CD4-positive, CD25-positive, alpha-beta regulatory T cell (primary cell): Measurements from ENCODE around the gene MTMR3. TPM values are rescaled to one million over a fixed set of nuclear protein-coding genes. Genes with fewer than 3 reads are reported as not detected.
A peak's percentile ranks its signal among the peaks of the same experiment; 100 is the strongest.

Experiments used
- ATAC-seq, 2 donors: fragments of 150-1000 bp; cut with Tn5 transposase; one replicate each; pipeline ENCODE4 v1.10.0; 2021; ENCODE audit warnings: low read depth in 2 of 2, moderate number of reproducible peaks in 2 of 2, moderate library complexity in 1 of 2
- DNase-seq, 3 donors: peaks; one replicate each; pipeline versions ENCODE4 v3.0.0 to v3.0.0-alpha.2; 2012 to 2022; ENCODE audit warnings: mixed read lengths in 1 of 3
- H3K27ac ChIP-seq: one replicate; pipeline ENCODE4 v1.7.0; 2013; ENCODE audit warnings: mild to moderate bottlenecking, low read length; ENCODE audit not compliant: insufficient read depth, poor library complexity, severe bottlenecking
- H3K27me3 ChIP-seq: one replicate; pipeline ENCODE4 v1.7.0; 2013; ENCODE audit warnings: low read length; ENCODE audit not compliant: control insufficient read depth, insufficient read depth
- H3K36me3 ChIP-seq: one replicate; pipeline ENCODE4 v1.7.0; 2013; ENCODE audit warnings: mild to moderate bottlenecking, low read length, moderate library complexity; ENCODE audit not compliant: control insufficient read depth, insufficient read depth
- H3K4me1 ChIP-seq: 2 replicates; pipeline ENCODE4 v1.7.0; 2013; ENCODE audit warnings: mild to moderate bottlenecking, low read length; ENCODE audit not compliant: insufficient read depth, control insufficient read depth, poor library complexity, severe bottlenecking
- H3K4me3 ChIP-seq: one replicate; pipeline ENCODE4 v1.7.0; 2013; ENCODE audit warnings: low read depth, mild to moderate bottlenecking, low read length, moderate library complexity
- H3K9me3 ChIP-seq, 2 experiments: 1 replicate in 1 of 2; 2 replicates in 1 of 2; pipeline ENCODE4 v1.7.0; 2013; ENCODE audit warnings: low read length in 2 of 2, mild to moderate bottlenecking in 1 of 2, moderate library complexity in 1 of 2; ENCODE audit not compliant: control insufficient read depth in 2 of 2
- H3K27ac Mint-ChIP-seq, 3 donors: one replicate each; pipeline ENCODE4 v1.8.0; 2020 to 2022; ENCODE audit warnings: mild to moderate bottlenecking in 3 of 3, mixed read lengths in 3 of 3, moderate library complexity in 2 of 3
- H3K27me3 Mint-ChIP-seq: one replicate; pipeline ENCODE4 v1.8.0; 2022; ENCODE audit warnings: mild to moderate bottlenecking, mixed read lengths
- H3K36me3 Mint-ChIP-seq: one replicate; pipeline ENCODE4 v1.8.0; 2020; ENCODE audit warnings: mixed read lengths
- H3K4me1 Mint-ChIP-seq, 4 donors: one replicate each; pipeline ENCODE4 v1.8.0; 2020 to 2022; ENCODE audit warnings: mixed read lengths in 4 of 4, mild to moderate bottlenecking in 1 of 4
- H3K4me3 Mint-ChIP-seq, 4 donors: one replicate each; pipeline ENCODE4 v1.8.0; 2020 to 2022; ENCODE audit warnings: mild to moderate bottlenecking in 4 of 4, mixed read lengths in 4 of 4, moderate library complexity in 3 of 4
- H3K9me3 Mint-ChIP-seq, 7 donors: one replicate each; pipeline ENCODE4 v1.8.0; 2020 to 2022; ENCODE audit warnings: mixed read lengths in 7 of 7, mild to moderate bottlenecking in 3 of 7, moderate library complexity in 2 of 7
- polyA plus RNA-seq, 4 donors: library from polyadenylated mRNA; unstranded; fragments of 300-500 nt; fragmentation: Illumina TruSeq; gene quantifications; one replicate each; pipeline ENCODE4 v1.2.3, GENCODE V29; 2021
- total RNA-seq: library from RNA; stranded (reverse); gene quantifications from one replicate; pipeline ENCODE4 v1.2.3, GENCODE V29; 2022

Gene MTMR3
- total and polyA plus RNA-seq, 5 donors from 2014 or later = 14.3 to 64.4 (median 19.1) TPM

DNA sequence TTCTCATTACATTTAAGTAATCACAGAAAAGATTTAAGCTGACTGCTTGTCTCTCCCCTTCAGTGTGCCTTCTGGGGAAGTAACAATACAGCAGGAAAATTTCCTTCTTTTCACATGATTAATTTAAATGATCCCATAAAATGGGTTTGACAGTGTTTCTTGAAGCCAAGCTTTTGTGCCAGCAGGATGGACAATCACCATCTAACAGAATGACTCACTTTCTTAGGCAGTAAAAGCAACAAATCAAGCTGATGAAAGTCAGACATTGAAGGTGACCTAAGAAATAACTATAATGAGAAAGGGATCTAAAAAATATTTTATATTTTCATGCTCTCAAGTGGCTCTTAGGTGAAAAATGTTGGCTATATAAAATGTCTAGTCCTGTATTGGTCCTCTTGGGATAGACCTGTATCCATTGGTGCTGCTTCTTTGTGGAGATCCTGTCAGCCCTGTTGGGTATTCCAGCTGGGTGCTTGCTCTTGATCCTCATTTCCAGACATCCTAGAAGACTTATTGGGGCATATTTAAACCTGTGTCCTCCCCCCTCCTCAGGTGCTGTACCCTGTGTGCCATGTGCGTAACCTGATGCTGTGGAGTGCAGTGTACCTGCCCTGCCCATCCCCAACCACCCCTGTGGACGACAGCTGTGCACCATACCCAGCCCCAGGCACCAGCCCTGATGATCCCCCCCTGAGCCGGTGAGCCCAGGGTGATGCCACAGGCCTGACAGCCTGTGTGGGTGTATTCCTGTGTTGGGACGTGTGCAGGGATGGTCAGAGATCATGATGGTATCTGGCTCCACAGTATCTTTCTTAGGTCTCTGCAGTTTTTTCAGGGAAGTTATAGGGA is 134.6 kb downstream of the MTMR3 start:
- Mint-ChIP-seq H3K27me3 (no peaks in the 10 kb centered on the region), H3K9me3 (peaks cover 0 to 2% (median 0%) of the 10 kb centered on the region in 7 donors), H3K4me1 (peaks cover 0 to 2% (median 0%) of the 10 kb centered on the region in 4 donors), H3K27ac (no peak overlapping the region), H3K4me3 (no peak overlapping the region), H3K36me3 (peaks cover 54% of the 10 kb centered on the region)
- no peak for DNase-seq
- ATAC-seq = no peak
- Histone ChIP-seq H3K4me3 (no peak overlapping the region), H3K36me3 (peaks cover 96% of the 10 kb centered on the region), H3K4me1 (no peaks in the 10 kb centered on the region), H3K27me3 (no peaks in the 10 kb centered on the region), H3K27ac (no peak overlapping the region), H3K9me3 (no peaks in the 10 kb centered on the region)

DNA sequence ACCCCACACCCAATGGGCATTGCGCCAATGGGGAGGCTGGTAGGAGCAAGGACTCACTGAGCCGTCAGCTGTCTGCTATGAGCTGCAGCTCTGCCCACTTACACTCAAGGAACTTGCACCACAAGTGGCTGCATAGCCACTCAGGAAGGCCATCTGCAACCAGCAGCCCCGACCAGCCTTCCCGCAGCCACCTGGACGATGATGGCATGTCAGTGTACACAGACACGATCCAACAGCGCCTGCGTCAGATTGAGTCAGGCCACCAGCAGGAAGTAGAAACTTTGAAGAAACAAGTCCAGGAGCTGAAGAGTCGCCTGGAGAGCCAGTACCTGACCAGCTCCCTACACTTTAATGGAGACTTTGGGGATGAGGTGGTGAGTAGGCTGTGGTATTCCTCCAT is 137.5 kb downstream of the MTMR3 start:
- DNase-seq (no peak), ATAC-seq (no peak)
- Histone ChIP-seq H3K36me3 (peaks cover 98% of the 10 kb centered on the region), H3K27me3 (no peaks in the 10 kb centered on the region), H3K9me3 (no peaks in the 10 kb centered on the region), H3K4me3 (no peak overlapping the region), H3K27ac (no peak overlapping the region), H3K4me1 (no peaks in the 10 kb centered on the region)
- Mint-ChIP-seq H3K27me3 (no peaks in the 10 kb centered on the region), H3K36me3 (peaks cover 57% of the 10 kb centered on the region), H3K27ac (no peak overlapping the region), H3K9me3 (peaks cover 0 to 2% (median 0%) of the 10 kb centered on the region in 7 donors), H3K4me3 (no peak overlapping the region), H3K4me1 (peaks cover 0 to 2% (median 0%) of the 10 kb centered on the region in 4 donors)

DNA sequence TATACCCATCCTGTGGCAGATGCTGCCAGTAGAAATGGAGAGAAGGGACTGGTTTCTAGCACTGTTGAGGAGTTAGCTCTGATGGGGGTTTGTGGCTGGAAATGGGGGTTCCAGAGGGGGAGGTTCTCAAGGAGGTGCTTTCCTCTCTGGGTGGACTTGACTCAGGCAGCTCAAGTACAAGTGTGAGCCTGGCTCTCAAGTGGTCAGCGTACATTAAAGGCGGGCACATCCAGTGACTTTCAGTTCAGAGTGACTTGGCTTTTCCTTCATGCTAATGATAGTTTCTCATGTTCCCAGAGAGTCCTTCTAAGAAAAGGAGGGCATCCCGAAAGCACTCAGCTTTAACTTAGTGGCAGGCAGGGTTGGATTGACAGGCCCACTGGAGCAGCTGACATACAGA is 138.4 kb downstream of the MTMR3 start:
- H3K4me3 ChIP-seq = no peak overlapping the region
- ATAC-seq = no peak
- H3K4me3 Mint-ChIP-seq = no peak overlapping the region
- DNase-seq = no peak
- H3K9me3 Mint-ChIP-seq = no peaks in the 10 kb centered on the region
- H3K36me3 Mint-ChIP-seq = peaks cover 55% of the 10 kb centered on the region
- H3K27ac ChIP-seq = no peak overlapping the region
- H3K9me3 ChIP-seq = no peaks in the 10 kb centered on the region
- peak overlapping the region in 1 of 3 donors; percentile 26 for H3K27ac Mint-ChIP-seq
- H3K36me3 ChIP-seq = peaks cover 99% of the 10 kb centered on the region
- H3K4me1 Mint-ChIP-seq = peaks cover 0 to 2% (median 0%) of the 10 kb centered on the region in 4 donors
- no peaks in the 10 kb centered on the region for H3K27me3 Mint-ChIP-seq
- H3K4me1 ChIP-seq = no peaks in the 10 kb centered on the region
- no peaks in the 10 kb centered on the region for H3K27me3 ChIP-seq

DNA sequence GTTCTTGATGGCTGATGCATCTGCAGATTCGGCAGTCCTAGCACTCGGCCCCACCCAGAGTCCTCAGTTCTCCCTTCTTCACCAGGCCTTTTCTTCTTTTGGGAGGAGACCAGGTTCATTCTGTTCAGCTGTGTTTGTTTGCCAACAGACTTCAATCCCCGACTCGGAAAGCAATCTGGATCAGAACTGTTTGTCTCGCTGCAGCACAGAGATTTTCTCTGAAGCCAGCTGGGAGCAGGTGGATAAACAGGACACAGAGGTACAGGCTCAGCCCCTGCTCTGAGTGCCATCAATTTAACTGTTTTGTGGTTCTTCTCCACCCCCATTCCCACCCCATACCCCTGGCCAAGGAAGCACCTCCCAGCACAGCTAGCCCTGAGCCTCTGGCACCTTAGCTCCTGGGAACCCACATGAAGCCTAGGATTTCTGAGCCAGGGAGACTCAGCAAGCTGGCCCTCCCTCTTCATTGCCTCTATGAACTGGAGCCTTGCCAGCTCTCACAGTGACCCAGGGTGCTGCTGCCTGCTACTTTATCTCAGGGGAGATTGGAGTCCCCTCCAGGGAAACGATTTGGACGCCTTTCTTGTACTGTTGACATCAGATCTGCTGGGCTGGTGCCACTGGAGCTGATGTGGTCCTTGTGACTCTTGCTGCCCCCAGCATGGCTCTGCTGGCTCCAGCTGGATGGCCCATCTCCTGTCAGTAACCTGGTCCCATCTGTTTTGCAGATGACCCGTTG is 139.1 kb downstream of the MTMR3 start:
- peaks cover 0 to 3% (median under 1%) of the 10 kb centered on the region in 4 donors for H3K4me1 Mint-ChIP-seq
- no peak for DNase-seq
- no peak overlapping the region for H3K4me3 Mint-ChIP-seq
- H3K36me3 ChIP-seq = peaks cover 95% of the 10 kb centered on the region
- peaks cover 52% of the 10 kb centered on the region for H3K36me3 Mint-ChIP-seq
- no peak overlapping the region for H3K4me3 ChIP-seq
- no peaks in the 10 kb centered on the region for H3K9me3 ChIP-seq
- no peaks in the 10 kb centered on the region for H3K27me3 ChIP-seq
- H3K9me3 Mint-ChIP-seq = no peaks in the 10 kb centered on the region
- H3K4me1 ChIP-seq = no peaks in the 10 kb centered on the region
- H3K27me3 Mint-ChIP-seq = no peaks in the 10 kb centered on the region
- H3K27ac Mint-ChIP-seq = peak overlapping the region in 1 of 3 donors; percentile 26
- no peak for ATAC-seq
- H3K27ac ChIP-seq = no peak overlapping the region

DNA sequence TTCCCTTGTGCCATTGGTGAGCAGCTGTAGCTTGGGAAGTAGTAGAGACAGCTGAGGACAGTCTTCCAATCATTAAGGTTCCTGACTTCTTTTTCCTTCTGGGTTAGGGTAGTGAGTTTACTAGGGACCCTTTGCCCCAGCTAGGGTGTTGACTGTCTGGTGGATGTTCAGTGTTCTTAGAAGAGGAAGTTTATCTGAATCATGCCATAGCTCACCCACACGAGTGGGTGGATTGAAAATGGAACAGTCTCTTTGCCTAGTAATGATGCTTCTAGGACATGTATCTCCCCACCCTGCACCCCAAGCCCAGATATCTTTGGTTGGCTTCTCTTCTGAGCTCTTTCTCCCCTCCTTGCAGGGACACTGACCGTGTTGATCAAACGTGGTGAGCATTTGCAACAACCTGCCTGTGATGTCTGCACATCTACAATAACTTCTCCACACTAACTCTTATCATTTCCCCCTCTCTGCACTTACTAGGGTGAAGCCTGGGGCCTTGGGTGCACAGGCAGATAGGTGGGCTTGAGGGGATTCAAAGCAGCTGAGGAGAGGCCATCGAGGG is 140.2 kb downstream of the MTMR3 start:
- peak overlapping the region in 1 of 3 donors; percentile 79 for H3K27ac Mint-ChIP-seq
- no peak for ATAC-seq
- Histone ChIP-seq H3K27ac (no peak overlapping the region), H3K4me3 (no peak overlapping the region), H3K27me3 (no peaks in the 10 kb centered on the region), H3K36me3 (peaks cover 84% of the 10 kb centered on the region), H3K4me1 (no peaks in the 10 kb centered on the region), H3K9me3 (no peaks in the 10 kb centered on the region)
- H3K9me3 Mint-ChIP-seq = no peaks in the 10 kb centered on the region
- peak in 1 of 3 donors; percentile 14 for DNase-seq
- H3K4me1 Mint-ChIP-seq = peaks cover 0 to 3% (median 0%) of the 10 kb centered on the region in 4 donors
- H3K4me3 Mint-ChIP-seq = no peak overlapping the region
- H3K36me3 Mint-ChIP-seq = peaks cover 59% of the 10 kb centered on the region
- no peaks in the 10 kb centered on the region for H3K27me3 Mint-ChIP-seq

- Histone ChIP-seq H3K9me3 (no peaks in the 10 kb centered on the region), H3K27me3 (no peaks in the 10 kb centered on the region), H3K4me1 (no peaks in the 10 kb centered on the region), H3K27ac (no peak overlapping the region), H3K36me3 (peaks cover 75% of the 10 kb centered on the region), H3K4me3 (no peak overlapping the region)
- ATAC-seq = no peak
- Mint-ChIP-seq H3K27ac (no peak overlapping the region), H3K9me3 (no peaks in the 10 kb centered on the region), H3K36me3 (peaks cover 61% of the 10 kb centered on the region), H3K4me3 (no peak overlapping the region), H3K4me1 (peaks cover 0 to 3% (median 0%) of the 10 kb centered on the region in 4 donors), H3K27me3 (no peaks in the 10 kb centered on the region)
- DNase-seq = no peak
These were observed 141.3 kb downstream of the MTMR3 start for GRCh38 chr22:30024231-30024630.

DNA sequence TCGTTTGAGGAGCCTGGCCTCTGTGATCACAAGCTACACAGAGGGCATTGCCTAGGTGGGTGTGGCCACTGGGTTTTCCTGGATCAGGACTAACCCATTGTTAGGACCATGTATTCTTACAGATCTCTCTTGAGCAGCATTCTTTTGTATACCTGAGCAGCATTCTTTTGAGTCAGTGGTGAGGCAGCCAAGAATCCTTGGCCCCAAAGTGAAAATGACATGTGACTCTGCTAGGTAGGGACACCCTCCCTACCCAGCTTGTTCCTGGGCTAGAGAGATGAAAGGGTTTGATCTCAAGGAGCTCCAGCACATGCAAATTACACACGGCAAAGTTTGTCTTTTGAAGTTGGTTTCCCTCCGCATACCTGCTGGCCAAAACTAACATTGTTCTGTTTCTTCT is 142.2 kb downstream of the MTMR3 start:
- no peak for ATAC-seq
- H3K4me3 Mint-ChIP-seq = no peak overlapping the region
- Histone ChIP-seq H3K27me3 (no peaks in the 10 kb centered on the region), H3K9me3 (no peaks in the 10 kb centered on the region), H3K4me3 (no peak overlapping the region), H3K27ac (no peak overlapping the region), H3K36me3 (peaks cover 65% of the 10 kb centered on the region), H3K4me1 (no peaks in the 10 kb centered on the region)
- no peak overlapping the region for H3K27ac Mint-ChIP-seq
- no peaks in the 10 kb centered on the region for H3K9me3 Mint-ChIP-seq
- H3K4me1 Mint-ChIP-seq = peaks cover 0 to 3% (median 0%) of the 10 kb centered on the region in 4 donors
- peaks cover 53% of the 10 kb centered on the region for H3K36me3 Mint-ChIP-seq
- DNase-seq = no peak
- H3K27me3 Mint-ChIP-seq = no peaks in the 10 kb centered on the region
